ENCODE results near the gene NCOA7. TPM values are rescaled to one million over a fixed set of nuclear protein-coding genes. Genes with fewer than 3 reads are reported as not detected.

NCOA7 gene
- total RNA-seq, 1 experiment from 2014 or later, result 13.8 TPM

DNA sequence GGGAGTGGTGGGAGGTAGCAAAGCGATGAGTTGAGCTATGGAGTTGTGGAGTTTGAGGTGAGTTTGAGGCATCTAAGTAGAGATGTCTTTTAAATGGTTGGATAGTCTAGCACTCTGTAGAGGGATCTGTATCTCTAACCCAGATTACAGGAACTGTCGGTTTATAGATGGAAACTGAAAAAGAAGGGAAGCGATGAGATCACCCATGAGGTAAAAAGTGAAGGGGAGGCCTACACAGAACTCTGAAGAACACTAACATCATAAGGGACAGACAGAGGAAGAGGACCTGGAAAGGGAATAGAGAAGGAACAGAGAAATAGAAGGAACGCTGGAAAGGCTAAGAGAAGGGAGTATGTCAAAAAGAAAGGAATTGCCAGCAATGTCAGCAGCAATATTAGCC lies 168.3 kb downstream of the NCOA7 start:
- H3K27ac ChIP-seq (ENCODE audit: low read depth, low read length), result no peak overlapping the region
- no peak for ATAC-seq
- H4K20me1 ChIP-seq (ENCODE audit: insufficient read depth), result no peaks in the 10 kb centered on the region
- DNase-seq (ENCODE audit: low read depth, low spot score), result no peak
- H3K79me2 ChIP-seq (ENCODE audit: insufficient read depth, low read length), result peaks cover 4% of the 10 kb centered on the region
- no peaks in the 10 kb centered on the region for H3K9me2 ChIP-seq (ENCODE audit: insufficient read depth)
- H2AFZ ChIP-seq (ENCODE audit: low read depth, low read length, poor library complexity, severe bottlenecking), result no peak overlapping the region
- CTCF ChIA-PET, result no interaction called here
- H3K4me3 ChIP-seq (replicated peaks in 1 of 2; ENCODE audit: low read depth in 1 of 2, low read length in 2 of 2), result no peak overlapping the region
- peaks cover 10 to 17% of the 10 kb centered on the region in 2 experiments; a peak in 3 of 4 replicates for H3K4me1 ChIP-seq (ENCODE audit: control insufficient read depth in 1 of 2, insufficient read depth in 2 of 2, low read length in 2 of 2)
- no peaks in the 10 kb centered on the region for H3K9me3 ChIP-seq (ENCODE audit: control insufficient read depth in 1 of 2, insufficient read depth in 1 of 2, low read depth in 1 of 2, low read length in 2 of 2)
- no peak overlapping the region for H3K9ac ChIP-seq (ENCODE audit: low read length)
- no peaks in the 10 kb centered on the region for H3K27me3 ChIP-seq (ENCODE audit: insufficient read depth, low read length)
- TF ChIP-seq SRF (IDR thresholded peaks at IDR 0.05; ENCODE audit: low read depth) (no peak), YY1 (IDR thresholded peaks at IDR 0.05; ENCODE audit: extremely low read depth, insufficient replicate concordance, low read depth, low read length) (no peak), POLR2AphosphoS5 (IDR thresholded peaks at IDR 0.05; ENCODE audit: low read depth, low read length) (no peak), SIN3A (IDR thresholded peaks at IDR 0.05; ENCODE audit: low read depth) (no peak), JUND (IDR thresholded peaks at IDR 0.05) (no peak), ELF1 (IDR thresholded peaks at IDR 0.05; ENCODE audit: borderline replicate concordance, low read depth) (no peak), FOSL1 (IDR thresholded peaks at IDR 0.05; ENCODE audit: low read depth) (no peak), EGR1 (IDR thresholded peaks at IDR 0.05; ENCODE audit: low read depth) (no peak)
- TF ChIP-seq, protein P1, sequence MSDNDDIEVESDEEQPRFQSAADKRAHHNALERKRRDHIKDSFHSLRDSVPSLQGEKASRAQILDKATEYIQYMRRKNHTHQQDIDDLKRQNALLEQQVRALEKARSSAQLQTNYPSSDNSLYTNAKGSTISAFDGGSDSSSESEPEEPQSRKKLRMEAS (IDR thresholded peaks at IDR 0.05), result no peak
- no TSS peak for BruUV-seq (replicated peaks)
- POLR2A ChIA-PET, result no interaction called here
- H3K4me2 ChIP-seq (ENCODE audit: low read length), result no peak overlapping the region
- H3K36me3 ChIP-seq (ENCODE audit: control insufficient read depth in 1 of 2, insufficient read depth in 2 of 2, low read length in 2 of 2), result no peaks in the 10 kb centered on the region
- intact Hi-C loops (cut with micrococcal nuclease), result no loop called here
- RAD21 ChIA-PET (ENCODE audit: low non-redundant PET in 1 of 2, low total read pairs in 2 of 2, uncharacterized antibody in 2 of 2, unreplicated experiment in 2 of 2), result no interaction called here

DNA sequence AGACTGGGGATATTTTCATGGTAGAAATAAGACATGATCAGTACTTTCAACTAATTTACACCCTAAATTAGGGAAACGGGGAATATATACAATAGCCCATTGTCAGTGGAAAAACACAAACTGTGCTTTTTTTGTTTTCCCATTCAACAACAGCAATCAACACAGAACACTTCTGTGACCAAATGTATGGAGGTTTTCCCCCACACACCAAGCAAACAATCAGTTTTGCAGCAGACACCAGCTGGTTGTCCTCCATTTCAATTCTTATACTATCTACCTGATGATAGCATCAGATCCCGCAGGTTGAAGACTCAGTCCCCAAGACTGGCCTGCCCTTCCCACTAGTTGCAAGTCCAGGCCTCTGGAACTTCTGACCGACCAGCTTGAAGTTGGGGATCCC lies 170.4 kb downstream of the NCOA7 start:
- no peak overlapping the region for H3K9ac ChIP-seq (ENCODE audit: low read length)
- no peak overlapping the region for H3K27ac ChIP-seq (ENCODE audit: low read depth, low read length)
- H3K9me2 ChIP-seq (ENCODE audit: insufficient read depth), result no peaks in the 10 kb centered on the region
- H4K20me1 ChIP-seq (ENCODE audit: insufficient read depth), result no peaks in the 10 kb centered on the region
- no peaks in the 10 kb centered on the region for H3K27me3 ChIP-seq (ENCODE audit: insufficient read depth, low read length)
- H2AFZ ChIP-seq (ENCODE audit: low read depth, low read length, poor library complexity, severe bottlenecking), result no peak overlapping the region
- ChIA-PET POLR2A (no interaction called here), CTCF (no interaction called here), RAD21 (ENCODE audit: low non-redundant PET in 1 of 2, low total read pairs in 2 of 2, uncharacterized antibody in 2 of 2, unreplicated experiment in 2 of 2) (no interaction called here)
- DNase-seq (ENCODE audit: low read depth, low spot score), result no peak
- intact Hi-C loops (cut with micrococcal nuclease), result no loop called here
- peaks cover 8 to 14% of the 10 kb centered on the region in 2 experiments; a peak in 3 of 4 replicates for H3K4me1 ChIP-seq (ENCODE audit: control insufficient read depth in 1 of 2, insufficient read depth in 2 of 2, low read length in 2 of 2)
- H3K4me2 ChIP-seq (ENCODE audit: low read length), result no peak overlapping the region
- H3K9me3 ChIP-seq (ENCODE audit: control insufficient read depth in 1 of 2, insufficient read depth in 1 of 2, low read depth in 1 of 2, low read length in 2 of 2), result no peaks in the 10 kb centered on the region
- no peak overlapping the region for H3K4me3 ChIP-seq (replicated peaks in 1 of 2; ENCODE audit: low read depth in 1 of 2, low read length in 2 of 2)
- H3K36me3 ChIP-seq (ENCODE audit: control insufficient read depth in 1 of 2, insufficient read depth in 2 of 2, low read length in 2 of 2), result no peaks in the 10 kb centered on the region
- ATAC-seq, result no peak
- H3K79me2 ChIP-seq (ENCODE audit: insufficient read depth, low read length), result peaks cover 4% of the 10 kb centered on the region
- BruUV-seq (replicated peaks), result no TSS peak
- no peak for TF ChIP-seq SP1 (IDR thresholded peaks at IDR 0.05; ENCODE audit: low read depth)
- TF ChIP-seq EGR1 (IDR thresholded peaks at IDR 0.05; ENCODE audit: low read depth), result no peak
- no peak for TF ChIP-seq ELF1 (IDR thresholded peaks at IDR 0.05; ENCODE audit: borderline replicate concordance, low read depth)
- TF ChIP-seq ZNF274 (IDR thresholded peaks at IDR 0.05; ENCODE audit: low read depth, low read length), result no peak
- TF ChIP-seq POLR2A (IDR thresholded peaks at IDR 0.05; ENCODE audit: borderline replicate concordance, extremely low read depth, insufficient read depth, insufficient read length), result no peak
- TF ChIP-seq, protein P2, sequence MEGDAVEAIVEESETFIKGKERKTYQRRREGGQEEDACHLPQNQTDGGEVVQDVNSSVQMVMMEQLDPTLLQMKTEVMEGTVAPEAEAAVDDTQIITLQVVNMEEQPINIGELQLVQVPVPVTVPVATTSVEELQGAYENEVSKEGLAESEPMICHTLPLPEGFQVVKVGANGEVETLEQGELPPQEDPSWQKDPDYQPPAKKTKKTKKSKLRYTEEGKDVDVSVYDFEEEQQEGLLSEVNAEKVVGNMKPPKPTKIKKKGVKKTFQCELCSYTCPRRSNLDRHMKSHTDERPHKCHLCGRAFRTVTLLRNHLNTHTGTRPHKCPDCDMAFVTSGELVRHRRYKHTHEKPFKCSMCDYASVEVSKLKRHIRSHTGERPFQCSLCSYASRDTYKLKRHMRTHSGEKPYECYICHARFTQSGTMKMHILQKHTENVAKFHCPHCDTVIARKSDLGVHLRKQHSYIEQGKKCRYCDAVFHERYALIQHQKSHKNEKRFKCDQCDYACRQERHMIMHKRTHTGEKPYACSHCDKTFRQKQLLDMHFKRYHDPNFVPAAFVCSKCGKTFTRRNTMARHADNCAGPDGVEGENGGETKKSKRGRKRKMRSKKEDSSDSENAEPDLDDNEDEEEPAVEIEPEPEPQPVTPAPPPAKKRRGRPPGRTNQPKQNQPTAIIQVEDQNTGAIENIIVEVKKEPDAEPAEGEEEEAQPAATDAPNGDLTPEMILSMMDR (IDR thresholded peaks at IDR 0.05 in 2 of 3, conservative IDR thresholded peaks at IDR 0.05 in 1 of 3; ENCODE audit: borderline replicate concordance in 1 of 3, insufficient read depth in 1 of 3, low read depth in 2 of 3, low read length in 2 of 3), result no peak
- TF ChIP-seq SIN3A (IDR thresholded peaks at IDR 0.05; ENCODE audit: low read depth), result no peak
- TF ChIP-seq, protein P3, sequence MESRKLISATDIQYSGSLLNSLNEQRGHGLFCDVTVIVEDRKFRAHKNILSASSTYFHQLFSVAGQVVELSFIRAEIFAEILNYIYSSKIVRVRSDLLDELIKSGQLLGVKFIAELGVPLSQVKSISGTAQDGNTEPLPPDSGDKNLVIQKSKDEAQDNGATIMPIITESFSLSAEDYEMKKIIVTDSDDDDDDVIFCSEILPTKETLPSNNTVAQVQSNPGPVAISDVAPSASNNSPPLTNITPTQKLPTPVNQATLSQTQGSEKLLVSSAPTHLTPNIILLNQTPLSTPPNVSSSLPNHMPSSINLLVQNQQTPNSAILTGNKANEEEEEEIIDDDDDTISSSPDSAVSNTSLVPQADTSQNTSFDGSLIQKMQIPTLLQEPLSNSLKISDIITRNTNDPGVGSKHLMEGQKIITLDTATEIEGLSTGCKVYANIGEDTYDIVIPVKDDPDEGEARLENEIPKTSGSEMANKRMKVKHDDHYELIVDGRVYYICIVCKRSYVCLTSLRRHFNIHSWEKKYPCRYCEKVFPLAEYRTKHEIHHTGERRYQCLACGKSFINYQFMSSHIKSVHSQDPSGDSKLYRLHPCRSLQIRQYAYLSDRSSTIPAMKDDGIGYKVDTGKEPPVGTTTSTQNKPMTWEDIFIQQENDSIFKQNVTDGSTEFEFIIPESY (IDR thresholded peaks at IDR 0.05; ENCODE audit: extremely low read depth, insufficient replicate concordance, low read length), result no peak
- TF ChIP-seq, protein P1 (IDR thresholded peaks at IDR 0.05), result no peak
- TF ChIP-seq RAD21 (IDR thresholded peaks at IDR 0.05; ENCODE audit: low read depth), result no peak
- TF ChIP-seq SRF (IDR thresholded peaks at IDR 0.05; ENCODE audit: low read depth), result no peak
- TF ChIP-seq, protein P4, sequence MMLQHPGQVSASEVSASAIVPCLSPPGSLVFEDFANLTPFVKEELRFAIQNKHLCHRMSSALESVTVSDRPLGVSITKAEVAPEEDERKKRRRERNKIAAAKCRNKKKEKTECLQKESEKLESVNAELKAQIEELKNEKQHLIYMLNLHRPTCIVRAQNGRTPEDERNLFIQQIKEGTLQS (IDR thresholded peaks at IDR 0.05), result no peak
- TF ChIP-seq POLR2AphosphoS5 (IDR thresholded peaks at IDR 0.05; ENCODE audit: low read depth, low read length), result no peak
- no peak for TF ChIP-seq CBX3 (IDR thresholded peaks at IDR 0.05; ENCODE audit: low read depth)
